Activated naive CD8-positive, alpha-beta T cell treated with anti-CD3 and anti-CD28 coated beads, Interleukin-2, amount 50 U/mL, for 24 hours (primary cell): ENCODE measurements around the gene INCA1.
A peak's percentile ranks its signal among the peaks of the same experiment; 100 is the strongest.
"Not testable (repeated sequence)": the region's sequence is repeated elsewhere in the genome, so short reads cannot be mapped to it uniquely, and the experiment has no call there.

Experiments used
- ATAC-seq: fragments of 150-1000 bp; cut with Tn5 transposase; one replicate; pipeline ENCODE4 v1.10.0; 2021
- DNase-seq: peaks from one replicate; pipeline ENCODE4 v3.0.0; 2021
- H3K27ac Mint-ChIP-seq: one replicate; pipeline ENCODE4 v1.8.0; 2021; ENCODE audit warnings: mild to moderate bottlenecking, mixed read lengths
- H3K27me3 Mint-ChIP-seq: one replicate; pipeline ENCODE4 v1.8.0; 2021; ENCODE audit warnings: mixed read lengths
- H3K36me3 Mint-ChIP-seq: one replicate; pipeline ENCODE4 v1.8.0; 2021; ENCODE audit warnings: low read depth, mixed read lengths
- H3K4me1 Mint-ChIP-seq: one replicate; pipeline ENCODE4 v1.8.0; 2021; ENCODE audit warnings: mixed read lengths
- H3K4me3 Mint-ChIP-seq: one replicate; pipeline ENCODE4 v1.8.0; 2021; ENCODE audit warnings: mild to moderate bottlenecking, moderate library complexity, mixed read lengths
- H3K9me3 Mint-ChIP-seq: one replicate; pipeline ENCODE4 v1.8.0; 2021; ENCODE audit warnings: mixed read lengths

INCA1 gene, protein sequence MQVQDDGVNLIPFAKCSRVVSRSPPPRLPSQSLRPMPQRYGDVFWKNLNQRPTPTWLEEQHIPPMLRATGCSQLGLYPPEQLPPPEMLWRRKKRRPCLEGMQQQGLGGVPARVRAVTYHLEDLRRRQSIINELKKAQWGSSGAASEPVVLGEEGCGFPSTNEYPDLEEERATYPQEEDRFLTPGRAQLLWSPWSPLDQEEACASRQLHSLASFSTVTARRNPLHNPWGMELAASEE

DNA sequence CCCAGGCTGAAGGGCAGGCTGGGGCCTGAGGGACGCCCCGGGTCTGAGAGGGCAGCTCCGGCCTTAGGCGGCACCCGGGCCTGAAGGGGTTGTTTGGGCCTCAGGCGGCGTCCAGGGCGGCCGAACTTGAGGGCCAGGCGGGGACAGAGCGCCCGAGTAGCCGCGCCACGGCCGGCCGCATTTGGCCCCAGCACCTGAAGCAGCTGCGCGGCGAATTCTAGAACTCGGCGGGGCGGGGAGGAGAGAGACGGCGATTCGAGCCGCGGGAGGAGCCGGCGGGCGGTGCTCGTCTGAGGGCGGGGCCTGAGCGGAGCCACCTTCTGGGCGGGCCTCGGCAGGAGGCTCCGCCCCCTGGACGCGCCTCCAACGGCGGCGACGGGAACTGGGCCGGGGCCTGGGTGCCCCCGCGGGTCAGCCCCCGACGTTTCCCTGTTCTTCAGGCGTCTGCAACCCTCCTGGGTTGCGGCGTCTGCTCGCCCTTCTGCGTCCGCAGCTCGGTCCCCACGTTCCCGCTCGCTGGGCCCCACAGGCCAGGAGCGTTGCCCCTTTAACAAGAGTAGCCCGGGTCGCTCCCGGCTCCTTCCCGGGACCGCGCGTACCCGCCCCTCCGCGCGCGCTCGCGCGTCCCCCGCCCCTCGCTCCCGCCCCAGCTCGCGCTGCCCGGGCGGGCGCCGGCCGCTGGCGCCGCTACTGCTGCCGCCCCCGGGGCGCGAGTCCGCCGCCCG, at the start of gene INCA1, which contains the start of gene KIF1C:
Gene INCA1, minus strand, starts transcription at position 221 of the 725 bp plus-strand sequence. CDS start 3,085 bp downstream, outside the sequence.
Gene KIF1C, plus strand, starts transcription at position 649 of the 725 bp plus-strand sequence. CDS start 2,297 bp downstream, outside the sequence.
- peak within 1 kb of the TSS; percentile 48 for H3K27ac Mint-ChIP-seq
- no peaks in the 10 kb centered on the region for H3K27me3 Mint-ChIP-seq
- H3K36me3 Mint-ChIP-seq: peaks cover 7% of the 10 kb centered on the region
- ATAC-seq (peak; percentile 88), DNase-seq (peak; percentile 91)
- H3K9me3 Mint-ChIP-seq: no peaks in the 10 kb centered on the region
- H3K4me1 Mint-ChIP-seq: peaks cover 18% of the 10 kb centered on the region
- peak within 1 kb of the TSS; percentile 79 for H3K4me3 Mint-ChIP-seq

DNA sequence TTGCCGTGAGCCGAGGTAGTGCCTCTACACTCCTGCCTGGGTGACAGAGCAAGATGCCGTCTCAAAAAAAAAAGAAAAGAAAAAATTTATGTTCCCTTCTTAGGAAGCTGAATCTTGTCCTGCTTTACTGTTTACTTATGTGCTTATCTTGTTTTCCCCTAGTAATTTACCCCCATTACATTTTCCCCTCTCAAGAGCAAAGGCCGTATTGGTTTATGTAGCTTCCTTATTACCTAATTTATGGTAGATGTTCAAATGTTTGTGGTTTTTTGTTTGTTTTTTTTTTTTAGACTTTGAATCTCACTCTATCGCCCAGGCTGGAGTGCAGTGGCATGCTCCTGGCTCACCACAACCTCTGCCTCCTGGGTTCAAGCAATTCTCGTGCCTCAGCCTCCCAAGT, 48.2 kb upstream of the INCA1 start:
- H3K27me3 Mint-ChIP-seq: no peaks in the 10 kb centered on the region
- ATAC-seq: no peak
- peaks cover 34% of the 10 kb centered on the region for H3K4me1 Mint-ChIP-seq
- DNase-seq: no peak
- no peaks in the 10 kb centered on the region for H3K9me3 Mint-ChIP-seq
- H3K4me3 Mint-ChIP-seq: no peak overlapping the region
- no peaks in the 10 kb centered on the region for H3K36me3 Mint-ChIP-seq
- H3K27ac Mint-ChIP-seq: no peak overlapping the region

DNA sequence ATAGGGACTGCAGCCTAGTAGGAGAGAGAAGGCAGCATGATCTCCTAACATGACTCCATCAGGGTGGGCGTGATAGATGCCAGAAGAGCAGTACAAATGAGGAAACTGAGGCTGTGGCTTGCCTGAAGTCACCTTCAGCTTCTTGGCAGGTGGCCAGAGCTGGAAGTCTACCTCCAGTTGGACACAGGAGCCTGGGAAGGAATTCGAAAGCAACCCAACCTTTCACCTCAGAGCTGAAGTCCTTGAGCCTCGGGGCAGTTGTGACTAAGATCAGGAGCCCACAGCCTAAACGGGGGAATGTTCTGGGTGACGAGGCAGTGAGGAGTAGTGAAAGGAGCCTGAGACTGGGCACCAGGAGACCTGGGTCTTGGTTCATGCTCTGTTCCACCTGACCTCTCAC, 47.3 kb upstream of the INCA1 start:
- no peak for ATAC-seq

DNA sequence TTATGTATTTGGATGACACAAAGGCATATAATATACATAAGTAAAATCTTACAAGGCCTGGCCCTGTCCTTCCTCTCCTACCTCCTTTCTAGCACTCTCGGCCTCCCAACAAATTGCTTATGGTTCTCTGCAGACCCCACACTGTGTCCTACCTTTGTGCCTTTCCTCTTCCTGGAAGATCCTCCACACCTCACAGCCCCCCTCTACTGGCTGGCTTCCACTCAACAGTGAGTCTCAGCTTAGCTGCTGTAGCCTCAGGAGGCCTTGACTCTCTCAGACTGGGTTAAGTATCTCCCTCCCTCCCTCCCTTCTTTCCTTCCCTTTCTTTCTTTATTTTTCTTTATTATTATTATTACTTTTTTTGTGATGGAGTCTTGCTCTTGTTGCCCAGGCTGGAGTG, 46.2 kb upstream of the INCA1 start:
- H3K27ac Mint-ChIP-seq: no peak overlapping the region
- H3K36me3 Mint-ChIP-seq: no peaks in the 10 kb centered on the region
- no peaks in the 10 kb centered on the region for H3K27me3 Mint-ChIP-seq
- H3K4me3 Mint-ChIP-seq: no peak overlapping the region
- H3K4me1 Mint-ChIP-seq: peaks cover 24% of the 10 kb centered on the region
- H3K9me3 Mint-ChIP-seq: no peaks in the 10 kb centered on the region
- DNase-seq (no peak), ATAC-seq (no peak)

More for the DNA sequence above, 47.3 kb upstream of the INCA1 start:
- no peak for DNase-seq
- Mint-ChIP-seq H3K36me3 (no peaks in the 10 kb centered on the region), H3K9me3 (no peaks in the 10 kb centered on the region), H3K27me3 (no peaks in the 10 kb centered on the region), H3K4me3 (no peak overlapping the region), H3K4me1 (peaks cover 31% of the 10 kb centered on the region), H3K27ac (no peak overlapping the region)

DNA sequence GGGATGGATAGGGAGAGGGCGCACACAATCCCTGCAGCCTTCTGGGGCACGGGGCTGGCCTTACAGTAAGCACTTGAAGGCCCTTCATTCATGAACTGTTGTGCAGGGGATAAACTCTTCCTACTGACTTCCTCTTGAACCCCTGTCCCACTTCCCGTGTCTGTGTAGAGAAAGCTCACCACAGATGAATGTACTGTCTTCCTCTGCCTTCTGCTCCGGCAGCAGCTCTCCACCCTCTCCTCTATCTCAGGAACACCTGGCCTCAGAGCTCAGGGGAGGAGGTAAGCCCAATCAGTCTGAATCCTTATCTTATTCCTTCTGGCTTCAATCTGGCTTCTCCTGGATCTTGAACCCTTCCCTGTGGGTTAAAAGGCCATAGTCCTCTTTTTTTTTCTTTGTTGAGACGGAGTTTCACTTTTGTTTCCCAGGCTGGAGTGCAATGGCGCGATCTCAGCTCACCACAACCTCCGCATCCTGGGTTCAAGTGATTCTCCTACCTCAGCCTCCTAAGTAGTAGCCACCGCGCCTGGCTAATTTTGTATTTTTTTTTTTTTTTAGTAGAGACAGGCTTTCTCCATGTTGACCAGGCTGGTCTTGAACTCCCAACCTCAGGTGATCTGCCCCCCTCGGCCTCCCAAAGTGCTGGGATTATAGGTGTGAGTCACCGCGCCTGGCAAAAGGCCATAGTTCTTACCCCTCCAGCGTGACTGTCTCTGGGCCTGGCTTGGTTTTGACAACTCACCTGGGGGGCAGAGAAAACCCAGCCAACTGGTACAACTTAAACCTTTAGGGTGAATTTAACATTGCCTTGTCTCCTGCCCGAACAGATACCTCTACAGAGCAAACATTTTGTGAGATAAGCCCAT, 45.1 kb upstream of the INCA1 start:
- no peak for ATAC-seq
- no peaks in the 10 kb centered on the region for H3K9me3 Mint-ChIP-seq
- H3K4me1 Mint-ChIP-seq: peaks cover 12% of the 10 kb centered on the region
- H3K27me3 Mint-ChIP-seq: no peaks in the 10 kb centered on the region
- H3K27ac Mint-ChIP-seq: peak overlapping the region; percentile 83
- H3K36me3 Mint-ChIP-seq: no peaks in the 10 kb centered on the region
- DNase-seq: no peak
- H3K4me3 Mint-ChIP-seq: peak overlapping the region; percentile 63

DNA sequence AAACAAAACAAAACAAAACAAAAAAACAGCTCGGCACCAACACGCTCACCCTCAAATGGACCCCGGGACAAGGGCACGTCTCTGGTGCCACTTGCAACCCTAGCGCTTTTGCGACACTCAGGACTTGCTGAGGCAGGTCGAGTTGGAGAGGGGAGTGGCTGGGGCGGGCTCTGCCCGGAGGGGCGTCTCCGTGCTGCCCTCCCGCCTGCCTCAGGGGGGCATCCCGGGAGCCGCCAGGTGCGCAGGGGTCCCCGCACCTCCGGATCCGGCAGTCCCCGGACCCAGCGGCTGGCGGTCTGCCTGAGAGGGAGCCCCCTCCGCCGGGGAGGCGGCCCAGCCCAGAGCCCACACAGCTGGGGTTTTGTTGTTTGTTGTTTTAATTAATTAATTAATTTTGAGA, 38.0 kb upstream of the INCA1 start, which contains the start of gene SLC52A1:
Gene SLC52A1, minus strand, starts transcription at position 112 of the 400 bp plus-strand sequence. CDS start 820 bp downstream, outside the sequence.
- H3K27me3 Mint-ChIP-seq: peaks cover 7% of the 10 kb centered on the region
- ATAC-seq (no peak), DNase-seq (no peak)
- H3K27ac Mint-ChIP-seq: no peak within 1 kb of the TSS
- H3K4me1 Mint-ChIP-seq: peaks cover 17% of the 10 kb centered on the region
- no peaks in the 10 kb centered on the region for H3K36me3 Mint-ChIP-seq
- no peaks in the 10 kb centered on the region for H3K9me3 Mint-ChIP-seq
- no peak within 1 kb of the TSS for H3K4me3 Mint-ChIP-seq

DNA sequence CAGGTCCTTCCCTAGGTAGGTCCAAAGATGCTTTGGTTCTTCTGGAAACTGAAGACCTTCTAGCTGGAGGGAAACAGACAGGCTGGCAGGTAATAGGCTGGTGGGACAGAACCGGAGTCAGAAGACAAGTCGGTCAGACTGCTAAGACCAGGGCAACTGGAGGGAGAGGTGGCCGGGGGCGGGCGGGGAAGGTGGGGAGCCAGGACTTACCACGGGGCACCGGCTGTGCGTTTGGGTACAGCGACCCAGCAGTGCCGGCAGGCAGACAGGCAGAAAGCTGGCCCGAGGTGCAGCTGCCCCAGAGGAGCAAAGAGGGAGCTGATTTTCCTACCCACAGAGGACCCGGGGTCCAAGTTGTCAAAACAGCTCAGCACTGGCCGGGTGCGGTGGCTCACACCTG, 37.3 kb upstream of the INCA1 start:
- H3K27ac Mint-ChIP-seq: no peak overlapping the region
- DNase-seq: no peak
- no peaks in the 10 kb centered on the region for H3K9me3 Mint-ChIP-seq
- ATAC-seq: no peak
- peaks cover 7% of the 10 kb centered on the region for H3K27me3 Mint-ChIP-seq
- H3K36me3 Mint-ChIP-seq: no peaks in the 10 kb centered on the region
- H3K4me3 Mint-ChIP-seq: no peak overlapping the region
- peaks cover 17% of the 10 kb centered on the region for H3K4me1 Mint-ChIP-seq

DNA sequence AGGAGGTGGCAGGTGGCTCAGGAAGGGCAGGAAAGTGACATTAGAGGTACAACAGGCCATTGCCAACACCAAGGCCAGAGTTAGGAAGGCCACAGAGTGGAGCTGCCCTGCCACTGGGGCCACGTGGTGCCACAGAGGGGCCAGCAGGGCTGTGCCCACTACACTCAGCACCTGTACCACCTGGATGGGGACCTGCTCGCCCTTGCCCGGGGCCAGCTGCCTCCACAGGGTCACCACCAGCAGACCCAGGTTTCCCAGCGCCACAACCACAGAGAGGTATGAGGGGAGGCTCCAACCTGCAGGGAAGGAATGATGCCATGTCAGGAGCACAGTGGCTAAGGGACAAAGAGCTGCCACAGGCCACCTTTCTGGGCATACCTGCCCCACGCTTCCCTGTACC, 36.7 kb upstream of the INCA1 start:
- DNase-seq: no peak
- Mint-ChIP-seq H3K4me1 (peaks cover 17% of the 10 kb centered on the region), H3K36me3 (no peaks in the 10 kb centered on the region), H3K4me3 (no peak overlapping the region), H3K27me3 (peaks cover 7% of the 10 kb centered on the region), H3K27ac (no peak overlapping the region), H3K9me3 (no peaks in the 10 kb centered on the region)
- ATAC-seq: no peak

DNA sequence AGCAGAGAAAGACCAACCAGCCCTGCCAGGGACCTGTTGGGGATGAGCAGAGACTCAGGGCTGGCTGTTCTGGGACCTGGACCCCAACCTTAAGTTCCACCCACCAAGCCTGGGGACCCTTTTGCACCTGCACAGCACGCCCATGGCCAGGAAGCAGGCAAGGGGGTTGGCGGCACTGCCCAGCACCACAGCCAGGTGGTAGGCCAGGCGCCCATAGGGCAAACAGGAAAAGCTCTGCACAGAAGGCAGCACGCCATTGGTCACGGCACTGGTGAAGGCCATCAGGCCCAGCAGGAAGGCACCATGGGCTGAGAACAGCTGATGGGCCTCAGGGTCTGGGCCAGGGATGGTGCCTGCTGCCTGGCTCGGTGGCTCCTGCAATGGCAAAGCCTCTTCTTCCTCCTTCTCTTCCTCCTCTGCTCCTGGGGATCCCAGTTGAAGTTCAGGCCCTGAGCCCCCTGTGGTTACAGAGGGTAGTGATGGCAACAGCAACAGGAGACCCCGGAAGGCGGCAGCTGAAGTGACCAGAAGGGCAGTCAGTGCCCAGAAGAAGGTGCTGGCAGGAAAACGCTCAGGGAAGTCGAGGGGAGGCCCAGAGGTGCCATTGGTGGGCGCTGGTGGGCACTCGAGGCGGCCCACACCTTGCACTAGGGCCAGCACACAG, 36.2 kb upstream of the INCA1 start:
- Mint-ChIP-seq H3K9me3 (no peaks in the 10 kb centered on the region), H3K4me1 (peaks cover 17% of the 10 kb centered on the region), H3K27ac (no peak overlapping the region), H3K36me3 (no peaks in the 10 kb centered on the region), H3K27me3 (peaks cover 7% of the 10 kb centered on the region), H3K4me3 (no peak overlapping the region)
- no peak for ATAC-seq
- DNase-seq: no peak

DNA sequence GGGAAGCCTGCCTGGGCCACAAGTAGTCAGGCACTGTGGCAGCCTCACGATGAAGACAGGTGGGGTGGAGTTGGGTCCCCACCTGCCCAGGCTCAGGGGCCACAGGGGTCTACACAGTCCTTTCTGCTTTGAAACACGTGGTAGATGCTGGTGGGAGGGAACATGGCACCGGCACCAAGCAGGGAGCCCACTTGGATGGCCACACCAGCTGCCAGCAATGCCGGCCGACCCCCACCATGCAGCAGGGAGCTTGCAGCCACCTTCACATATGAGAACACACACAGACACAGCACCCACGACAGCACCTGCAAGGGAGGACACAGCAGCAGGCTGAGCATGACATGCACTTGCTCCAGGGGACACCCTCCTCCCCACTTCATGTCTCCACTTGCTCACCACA, 35.5 kb upstream of the INCA1 start:
- no peak for ATAC-seq
- Mint-ChIP-seq H3K27ac (no peak overlapping the region), H3K4me3 (no peak overlapping the region), H3K27me3 (peaks cover 7% of the 10 kb centered on the region), H3K36me3 (no peaks in the 10 kb centered on the region), H3K4me1 (peaks cover 17% of the 10 kb centered on the region), H3K9me3 (no peaks in the 10 kb centered on the region)
- DNase-seq: no peak

DNA sequence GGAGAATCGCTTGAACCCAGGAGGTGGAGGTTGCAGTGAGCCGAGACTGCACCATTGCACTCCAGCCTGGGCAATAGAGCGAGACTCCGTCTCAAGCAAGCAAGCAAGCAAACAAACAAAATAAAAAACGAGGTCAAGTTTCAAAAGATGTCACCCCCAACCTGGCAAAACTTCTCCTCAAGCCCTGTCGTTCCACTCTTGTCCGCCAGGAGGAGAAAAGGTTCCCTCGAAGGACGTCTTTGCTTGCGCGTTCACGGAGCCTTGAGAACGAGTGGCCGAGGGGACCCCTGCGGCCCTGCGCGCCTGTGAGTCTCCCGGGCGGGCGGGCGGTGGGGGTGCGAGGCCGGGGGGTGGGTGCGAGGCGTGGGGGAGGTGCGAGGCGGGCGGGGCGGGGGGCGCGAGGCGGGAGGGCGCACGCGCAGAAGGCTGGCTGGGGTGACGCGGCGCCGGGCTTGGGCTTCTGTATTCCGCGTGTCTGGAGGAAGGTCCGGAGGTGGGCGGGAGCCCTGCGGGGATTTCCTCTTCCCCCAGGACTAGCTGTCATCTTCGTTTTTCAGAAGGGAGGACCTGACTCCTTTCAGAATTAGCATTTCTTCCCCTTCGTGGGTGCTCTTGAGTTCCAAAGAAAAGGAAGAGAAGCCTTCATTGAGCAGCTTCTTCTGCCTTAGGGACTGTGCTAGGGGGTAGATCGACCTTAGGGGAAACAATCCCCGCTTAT, 34.2 kb upstream of the INCA1 start:
- Mint-ChIP-seq H3K36me3 (no peaks in the 10 kb centered on the region), H3K4me1 (peaks cover 17% of the 10 kb centered on the region), H3K27ac (peak overlapping the region; percentile 74), H3K9me3 (no peaks in the 10 kb centered on the region), H3K27me3 (peaks cover 7% of the 10 kb centered on the region), H3K4me3 (peak overlapping the region; percentile 58)
- DNase-seq (peak; percentile 86), ATAC-seq (peak; percentile 92)

DNA sequence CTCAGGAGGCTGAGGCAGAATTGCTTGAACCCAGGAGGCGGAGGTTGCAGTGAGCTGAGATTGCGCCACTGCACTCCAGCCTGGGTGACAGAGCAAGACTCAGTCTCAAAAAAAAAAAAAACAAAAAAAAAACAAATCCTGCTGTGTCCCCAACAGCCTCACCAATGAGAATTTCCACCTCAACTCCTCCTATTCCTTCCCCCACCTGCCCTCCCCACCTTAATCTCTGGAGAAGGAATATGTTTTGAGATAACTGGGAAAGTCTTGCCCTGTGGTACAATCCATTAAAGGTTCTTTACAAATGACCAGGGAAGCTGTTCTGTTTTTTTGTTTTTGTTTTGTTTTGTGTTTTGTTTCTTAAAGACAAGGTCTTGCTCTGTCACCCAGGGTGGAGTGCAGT, 32.8 kb upstream of the INCA1 start:
- not testable (repeated sequence) for H3K9me3 Mint-ChIP-seq, DNase-seq, H3K27me3 Mint-ChIP-seq, H3K36me3 Mint-ChIP-seq, H3K4me3 Mint-ChIP-seq, ATAC-seq
- peaks cover 17% of the 10 kb centered on the region for H3K4me1 Mint-ChIP-seq
- peak overlapping the region; percentile 74 for H3K27ac Mint-ChIP-seq

DNA sequence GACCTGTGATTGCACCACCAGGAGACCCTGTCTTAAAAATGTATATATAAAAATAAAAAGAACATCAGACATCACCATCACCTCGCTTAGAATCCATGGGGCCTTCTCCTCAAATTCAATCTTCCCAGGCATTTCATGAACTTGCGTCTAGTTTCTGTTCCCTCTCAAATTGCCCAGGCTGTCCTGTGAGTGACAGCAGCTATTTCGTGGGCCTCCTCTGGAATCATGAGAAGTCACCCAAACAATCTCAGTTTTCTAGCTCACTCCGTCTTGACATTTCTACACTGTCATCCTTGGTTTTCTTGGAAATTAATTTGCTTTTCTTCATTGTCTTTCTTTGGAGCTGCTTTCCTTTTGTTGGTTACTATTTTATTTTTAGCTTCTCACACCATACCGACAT, 30.6 kb upstream of the INCA1 start:
- Mint-ChIP-seq H3K27ac (no peak overlapping the region), H3K27me3 (no peaks in the 10 kb centered on the region), H3K4me1 (peaks cover 17% of the 10 kb centered on the region), H3K9me3 (no peaks in the 10 kb centered on the region), H3K4me3 (no peak overlapping the region), H3K36me3 (peaks cover 4% of the 10 kb centered on the region)
- DNase-seq (no peak), ATAC-seq (no peak)
